Esophagus muscularis mucosa (tissue), 4 donors: Measurements from ENCODE around the gene MYO16. TPM values are rescaled to one million over a fixed set of nuclear protein-coding genes. Genes with fewer than 3 reads are reported as not detected.
A peak's percentile ranks its signal among the peaks of the same experiment; 100 is the strongest.

Source experiments
- DNase-seq: peaks from one replicate; pipeline ENCODE4 v3.0.0-alpha.2; 2017; ENCODE audit errors: extremely low spot score
- H3K27ac ChIP-seq, 4 donors: fragments of 200-600 bp; sonication (generic); replicated peaks in 1 of 4; 1 replicate in 3 of 4; 2 replicates in 1 of 4; pipeline ENCODE4 v1.5.1; 2016 to 2019; ENCODE audit warnings: mild to moderate bottlenecking in 1 of 4
- H3K27me3 ChIP-seq, 4 donors: fragments of 200-600 bp; sonication (generic); one replicate each; pipeline versions ENCODE4 v1.5.1 to v1.6.0; 2016 to 2019
- H3K36me3 ChIP-seq, 4 donors: fragments of 200-600 bp; sonication (generic); one replicate each; pipeline ENCODE4 v1.5.1; 2016 to 2019
- H3K4me1 ChIP-seq, 4 donors: fragments of 200-600 bp; sonication (generic); one replicate each; pipeline ENCODE4 v1.5.1; 2016 to 2019
- H3K4me3 ChIP-seq, 4 donors: fragments of 200-600 bp; sonication (generic); 1 replicate in 2 of 4; 2 replicates in 2 of 4; pipeline ENCODE4 v1.5.1; 2016 to 2019; ENCODE audit warnings: mild to moderate bottlenecking in 4 of 4, moderate library complexity in 1 of 4
- H3K9me3 ChIP-seq, 4 donors: fragments of 200-600 bp; sonication (generic); 1 replicate in 3 of 4; 2 replicates in 1 of 4; pipeline ENCODE4 v1.5.1; 2016 to 2019
- EP300 ChIP-seq: sonication (generic); formaldehyde crosslinking; IDR thresholded peaks from one replicate; pipeline ENCODE4 v1.6.1; 2017; ENCODE audit warnings: antibody characterized with exemption
- POLR2A ChIP-seq: fragments of 450-650 bp; IDR thresholded peaks from one replicate; pipeline ENCODE4 v1.6.1; 2017; ENCODE audit warnings: antibody characterized with exemption, moderate library complexity, mild to moderate bottlenecking, low read depth
- POLR2AphosphoS5 ChIP-seq, 2 donors: sonication (generic); formaldehyde crosslinking; IDR thresholded peaks; one replicate each; pipeline ENCODE4 v1.6.1; 2017; ENCODE audit warnings: antibody characterized with exemption in 2 of 2
- WGBS: methylation state at CpG from one replicate; pipeline ENCODE4 v1.1.5; 2018; 5-methylcytosine and 5-hydroxymethylcytosine counted together
- intact Hi-C: fragments of 100-400 bp; cut with DNase I; formaldehyde crosslinking; loops from one replicate; pipeline ENCODE4 v1.15.1; 2023
- total RNA-seq, 4 donors: library from RNA; depleted of rRNA; stranded (reverse); fragments of >200 nt; gene quantifications; one replicate each; pipeline versions ENCODE4 v1.1.0 to v1.2.1, GENCODE V29; 2016
- TF ChIP-seq, protein P1 (sequence below), 3 experiments: fragments of 200-600 bp in 2 of 3; fragments of 450-650 bp in 1 of 3; sonication (generic) in 2 of 3; IDR thresholded peaks; one replicate each; pipeline ENCODE4 v1.5.1; 2017 to 2019; ENCODE audit warnings: antibody characterized with exemption in 3 of 3, mild to moderate bottlenecking in 2 of 3, moderate library complexity in 1 of 3

The MYO16 gene
- total RNA-seq, 4 donors from 2014 or later, result 1.2 to 3.7 (median 1.8) TPM

DNA sequence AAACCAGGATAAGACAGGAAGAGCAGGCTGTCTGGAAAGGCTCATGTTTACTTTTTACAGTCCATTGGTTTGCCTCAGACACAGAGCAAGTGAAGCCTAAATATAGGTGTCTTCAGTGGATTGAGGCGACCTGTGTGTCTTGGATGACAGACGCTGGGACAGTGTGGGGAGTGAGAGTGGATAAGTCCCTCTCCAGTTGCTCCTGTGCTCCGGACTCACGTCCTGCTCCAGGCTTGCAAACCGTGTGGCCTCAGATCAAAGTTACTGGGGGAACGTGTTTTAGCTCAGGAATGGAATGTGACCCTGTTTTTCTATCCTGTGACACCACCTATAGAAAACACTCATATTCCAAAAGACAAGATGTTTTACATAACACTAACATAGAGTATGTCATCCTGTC lies 465.7 kb downstream of the MYO16 start:
- intact Hi-C loops, result no loop called here
- H3K9me3 ChIP-seq, result peaks cover 0 to 5% (median 0%) of the 10 kb centered on the region in 4 donors
- WGBS, result 70% methylated on average over 6 of the region's 6 CpGs
- TF ChIP-seq EP300, result no peak
- TF ChIP-seq POLR2A, result no peak
- TF ChIP-seq, protein P1, sequence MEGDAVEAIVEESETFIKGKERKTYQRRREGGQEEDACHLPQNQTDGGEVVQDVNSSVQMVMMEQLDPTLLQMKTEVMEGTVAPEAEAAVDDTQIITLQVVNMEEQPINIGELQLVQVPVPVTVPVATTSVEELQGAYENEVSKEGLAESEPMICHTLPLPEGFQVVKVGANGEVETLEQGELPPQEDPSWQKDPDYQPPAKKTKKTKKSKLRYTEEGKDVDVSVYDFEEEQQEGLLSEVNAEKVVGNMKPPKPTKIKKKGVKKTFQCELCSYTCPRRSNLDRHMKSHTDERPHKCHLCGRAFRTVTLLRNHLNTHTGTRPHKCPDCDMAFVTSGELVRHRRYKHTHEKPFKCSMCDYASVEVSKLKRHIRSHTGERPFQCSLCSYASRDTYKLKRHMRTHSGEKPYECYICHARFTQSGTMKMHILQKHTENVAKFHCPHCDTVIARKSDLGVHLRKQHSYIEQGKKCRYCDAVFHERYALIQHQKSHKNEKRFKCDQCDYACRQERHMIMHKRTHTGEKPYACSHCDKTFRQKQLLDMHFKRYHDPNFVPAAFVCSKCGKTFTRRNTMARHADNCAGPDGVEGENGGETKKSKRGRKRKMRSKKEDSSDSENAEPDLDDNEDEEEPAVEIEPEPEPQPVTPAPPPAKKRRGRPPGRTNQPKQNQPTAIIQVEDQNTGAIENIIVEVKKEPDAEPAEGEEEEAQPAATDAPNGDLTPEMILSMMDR (IDR thresholded peaks at IDR 0.05), result no peak
- TF ChIP-seq POLR2AphosphoS5 (IDR thresholded peaks at IDR 0.05), result no peak
- H3K4me1 ChIP-seq, result no peaks in the 10 kb centered on the region
- H3K27me3 ChIP-seq, result peaks cover 0 to 3% (median 0%) of the 10 kb centered on the region in 4 donors
- H3K27ac ChIP-seq, result no peak overlapping the region
- no peak overlapping the region for H3K4me3 ChIP-seq
- H3K36me3 ChIP-seq, result no peaks in the 10 kb centered on the region
- no peak for DNase-seq

GRCh38 chr13:109096101-109096500 lies 466.7 kb downstream of the MYO16 start:
- peaks cover 0 to 10% (median 8%) of the 10 kb centered on the region in 4 donors for H3K4me1 ChIP-seq

GRCh38 chr13:109100705-109101304 lies 471.4 kb downstream of the MYO16 start:
- H3K27ac ChIP-seq, result peak overlapping the region; percentile 17 to 49 (median 30)
- WGBS, result 42% methylated on average over 8 of the region's 8 CpGs
- DNase-seq, result no peak
- H3K36me3 ChIP-seq, result no peaks in the 10 kb centered on the region
- TF ChIP-seq POLR2AphosphoS5 (IDR thresholded peaks at IDR 0.05) (peak in 1 of 2 donors; percentile 30), EP300 (no peak), POLR2A (no peak)
- H3K4me1 ChIP-seq, result peaks cover 0 to 13% (median 10%) of the 10 kb centered on the region in 4 donors
- no peaks in the 10 kb centered on the region for H3K9me3 ChIP-seq
- no peaks in the 10 kb centered on the region for H3K27me3 ChIP-seq
- peak overlapping the region in 2 of 4 donors; percentile 5 to 10 for H3K4me3 ChIP-seq
- intact Hi-C loops, result no loop called here

More at GRCh38 chr13:109096101-109096500, 466.7 kb downstream of the MYO16 start:
- Histone ChIP-seq H3K27me3 (no peaks in the 10 kb centered on the region), H3K36me3 (no peaks in the 10 kb centered on the region), H3K27ac (no peak overlapping the region), H3K4me3 (no peak overlapping the region), H3K9me3 (peaks cover 0 to 5% (median 0%) of the 10 kb centered on the region in 4 donors)
- intact Hi-C loops, result no loop called here
- TF ChIP-seq EP300, result no peak
- TF ChIP-seq POLR2AphosphoS5 (IDR thresholded peaks at IDR 0.05), result no peak
- TF ChIP-seq POLR2A, result no peak
- TF ChIP-seq, protein P1 (IDR thresholded peaks at IDR 0.05), result no peak
- WGBS, result 79% methylated on average over 6 of the region's 6 CpGs
- no peak for DNase-seq

- DNase-seq, result no peak
- 87% methylated on average over 3 of the region's 3 CpGs for WGBS
- H3K27me3 ChIP-seq, result no peaks in the 10 kb centered on the region
- no peak overlapping the region for H3K4me3 ChIP-seq
- H3K4me1 ChIP-seq, result peaks cover 0 to 14% (median 11%) of the 10 kb centered on the region in 4 donors
- no peak for TF ChIP-seq EP300
- no peak for TF ChIP-seq POLR2A
- TF ChIP-seq, protein P1 (IDR thresholded peaks at IDR 0.05), result no peak
- no peak for TF ChIP-seq POLR2AphosphoS5 (IDR thresholded peaks at IDR 0.05)
- H3K9me3 ChIP-seq, result no peaks in the 10 kb centered on the region
- no peak overlapping the region for H3K27ac ChIP-seq
- intact Hi-C loops, result no loop called here
- H3K36me3 ChIP-seq, result no peaks in the 10 kb centered on the region
Measured at GRCh38 chr13:109101550-109102144, 472.2 kb downstream of the MYO16 start.

- TF ChIP-seq POLR2AphosphoS5 (IDR thresholded peaks at IDR 0.05) (no peak), POLR2A (no peak), EP300 (no peak)
- TF ChIP-seq, protein P1 (IDR thresholded peaks at IDR 0.05), result no peak
- DNase-seq, result no peak
- Histone ChIP-seq H3K4me3 (no peak overlapping the region), H3K9me3 (no peaks in the 10 kb centered on the region), H3K27me3 (no peaks in the 10 kb centered on the region), H3K4me1 (peaks cover 0 to 8% (median 4%) of the 10 kb centered on the region in 4 donors), H3K36me3 (no peaks in the 10 kb centered on the region), H3K27ac (no peak overlapping the region)
- 43% methylated on average over 4 of the region's 4 CpGs for WGBS
- intact Hi-C loops, result no loop called here
Measured at GRCh38 chr13:109105899-109106298, 476.5 kb downstream of the MYO16 start.
